ENCODE measurements around the gene GPRC5B.

The GPRC5B gene

GRCh38 chr16:19822533-19822932 is 62.1 kb downstream of the GPRC5B start:
- intact Hi-C loops (cut with micrococcal nuclease): no loop called here
- no peaks in the 10 kb centered on the region for H3K27me3 Mint-ChIP-seq
- no peaks in the 10 kb centered on the region for H3K4me1 Mint-ChIP-seq (ENCODE audit: low read depth)
- no peak overlapping the region for H3K27ac Mint-ChIP-seq
- H3K9me3 Mint-ChIP-seq: no peaks in the 10 kb centered on the region
- H3K4me3 Mint-ChIP-seq: no peak overlapping the region
- no peaks in the 10 kb centered on the region for H3K36me3 Mint-ChIP-seq (ENCODE audit: low read depth)

DNA sequence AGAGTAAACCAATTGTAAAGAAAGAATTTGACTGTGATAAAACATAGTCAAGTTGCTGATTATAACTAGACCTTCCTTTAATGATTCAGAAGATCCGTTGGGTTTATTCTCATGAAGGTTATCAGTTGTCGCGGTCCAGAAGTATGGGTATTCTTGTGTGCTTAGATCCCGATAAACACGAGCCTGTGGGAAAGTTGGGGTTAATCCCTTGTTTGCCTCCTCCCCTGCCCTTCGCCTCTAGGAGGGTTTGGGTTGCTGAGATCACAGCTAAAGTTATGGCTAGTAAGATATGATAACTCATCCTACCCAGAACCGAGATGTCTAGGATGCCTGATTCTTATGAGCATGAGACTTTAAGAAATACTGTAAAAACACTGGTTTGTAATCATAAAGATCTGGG is 66.8 kb downstream of the GPRC5B start:
- peaks cover 6% of the 10 kb centered on the region for H3K4me1 Mint-ChIP-seq (ENCODE audit: low read depth)
- H3K4me3 Mint-ChIP-seq: no peak overlapping the region
- no peak overlapping the region for H3K27ac Mint-ChIP-seq
- peaks cover 6% of the 10 kb centered on the region for H3K9me3 Mint-ChIP-seq
- H3K36me3 Mint-ChIP-seq (ENCODE audit: low read depth): no peaks in the 10 kb centered on the region
- H3K27me3 Mint-ChIP-seq: no peaks in the 10 kb centered on the region
- intact Hi-C loops (cut with micrococcal nuclease): no loop called here

DNA sequence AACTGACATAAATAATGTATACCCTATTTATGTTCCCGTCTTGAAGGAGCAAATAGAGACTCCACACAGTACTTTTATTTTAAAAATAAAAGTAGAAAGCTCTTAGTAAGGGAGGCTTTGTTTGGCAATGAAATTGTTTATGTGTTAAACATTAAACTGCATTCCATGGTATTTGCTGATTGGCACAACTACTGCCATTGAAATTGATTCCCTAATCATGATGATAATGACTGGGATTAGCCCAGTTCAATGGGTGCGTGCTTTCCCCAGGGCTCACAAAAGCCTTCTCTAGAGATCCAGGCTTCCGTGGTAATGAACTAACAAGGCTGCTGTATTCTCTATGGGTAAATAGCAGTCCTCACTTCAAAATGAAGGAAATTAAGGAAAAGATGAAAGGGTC is 67.5 kb downstream of the GPRC5B start:
- no peaks in the 10 kb centered on the region for H3K36me3 Mint-ChIP-seq (ENCODE audit: low read depth)
- H3K27me3 Mint-ChIP-seq: no peaks in the 10 kb centered on the region
- H3K27ac Mint-ChIP-seq: no peak overlapping the region
- H3K9me3 Mint-ChIP-seq: peaks cover 10% of the 10 kb centered on the region
- intact Hi-C loops (cut with micrococcal nuclease): no loop called here
- H3K4me1 Mint-ChIP-seq (ENCODE audit: low read depth): peaks cover 7% of the 10 kb centered on the region
- H3K4me3 Mint-ChIP-seq: no peak overlapping the region

DNA sequence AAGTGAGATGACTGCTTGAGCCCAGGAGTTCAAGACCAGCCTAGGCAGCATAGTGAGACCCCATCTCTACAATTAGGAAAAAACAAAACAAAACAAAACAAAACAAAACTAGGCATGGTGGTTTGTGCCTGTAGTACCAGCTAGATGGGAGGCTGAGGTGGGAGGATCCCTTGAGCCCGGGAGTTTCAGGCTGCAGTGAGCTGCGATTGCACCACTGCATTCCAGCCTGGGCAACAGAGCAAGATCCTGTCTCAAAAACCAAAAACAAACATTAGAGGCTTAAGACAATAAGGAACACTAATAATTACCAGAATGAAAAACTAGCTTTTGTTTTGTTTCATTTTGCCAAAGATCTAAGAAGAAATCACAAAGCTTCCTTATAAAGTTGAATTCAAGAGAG is 69.2 kb downstream of the GPRC5B start:
- H3K4me3 Mint-ChIP-seq: no peak overlapping the region
- no peaks in the 10 kb centered on the region for H3K27me3 Mint-ChIP-seq
- peaks cover 7% of the 10 kb centered on the region for H3K4me1 Mint-ChIP-seq (ENCODE audit: low read depth)
- intact Hi-C loops (cut with micrococcal nuclease): no loop called here
- no peaks in the 10 kb centered on the region for H3K36me3 Mint-ChIP-seq (ENCODE audit: low read depth)
- H3K9me3 Mint-ChIP-seq: peaks cover 10% of the 10 kb centered on the region
- H3K27ac Mint-ChIP-seq: no peak overlapping the region

DNA sequence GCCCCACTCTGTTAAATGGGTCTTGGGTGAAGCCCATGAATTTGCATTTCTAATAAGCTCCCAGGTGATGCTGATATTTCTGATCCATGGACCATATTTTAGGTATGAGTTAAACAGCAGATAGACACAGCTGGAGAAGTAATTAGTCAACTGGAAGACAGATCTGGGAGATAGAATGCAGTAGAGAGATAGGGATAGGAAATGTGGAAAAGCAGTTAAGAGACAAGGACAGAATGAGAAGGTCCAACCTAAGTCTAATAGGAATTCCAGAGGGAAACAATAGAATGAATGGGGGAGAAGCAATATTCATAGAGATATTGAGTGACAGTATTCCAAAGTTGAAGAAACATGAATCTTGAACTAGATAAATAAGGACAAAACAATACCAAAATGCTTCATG is 71.7 kb downstream of the GPRC5B start:
- Mint-ChIP-seq H3K9me3 (peaks cover 10% of the 10 kb centered on the region), H3K27ac (no peak overlapping the region), H3K4me3 (no peak overlapping the region), H3K27me3 (no peaks in the 10 kb centered on the region), H3K4me1 (ENCODE audit: low read depth) (peaks cover 25% of the 10 kb centered on the region), H3K36me3 (ENCODE audit: low read depth) (no peaks in the 10 kb centered on the region)
- intact Hi-C loops (cut with micrococcal nuclease): no loop called here

DNA sequence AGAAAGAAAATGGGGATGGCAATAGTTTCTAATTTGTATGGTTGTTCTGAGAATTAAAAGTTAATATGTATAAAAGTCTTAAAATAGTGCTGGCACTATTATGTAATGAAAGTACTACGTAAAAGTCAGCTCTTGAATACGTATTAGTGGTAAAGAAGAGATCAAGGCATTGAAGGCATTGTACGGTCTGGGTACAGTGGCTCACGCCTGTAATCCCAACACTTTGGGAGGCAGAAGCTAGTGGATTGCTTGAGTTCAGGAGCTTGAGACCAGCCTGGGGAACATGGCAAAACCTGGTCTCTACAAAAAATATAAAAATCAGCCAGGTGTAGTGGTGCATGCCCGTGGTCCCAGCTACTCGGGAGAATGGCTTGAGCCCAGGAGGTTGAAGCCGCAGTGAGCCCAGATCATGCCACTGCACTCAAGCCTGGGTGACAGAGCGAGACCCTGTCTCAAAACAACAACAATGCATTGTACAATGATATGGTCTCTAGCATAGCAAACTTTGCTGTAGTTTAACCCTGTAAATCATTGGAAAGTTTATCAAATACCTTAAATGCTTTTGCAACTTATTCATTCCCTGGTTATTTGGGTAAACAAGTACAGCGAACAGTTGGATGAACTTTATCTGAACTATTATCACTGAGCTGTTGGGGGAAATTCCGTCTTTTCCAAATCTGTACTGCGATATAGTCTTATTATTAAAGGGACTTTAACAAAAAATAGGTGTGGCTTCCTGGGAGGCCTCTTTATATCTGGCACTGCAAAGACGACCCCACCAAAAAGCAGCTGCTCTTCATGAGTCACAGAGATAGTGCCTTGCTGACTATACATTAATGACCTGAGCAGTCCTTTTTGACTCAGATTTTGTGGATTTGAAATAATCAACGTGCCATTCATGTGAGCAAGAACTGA is 73.6 kb downstream of the GPRC5B start:
- peaks cover 13% of the 10 kb centered on the region for H3K9me3 Mint-ChIP-seq
- H3K4me3 Mint-ChIP-seq: no peak overlapping the region
- no peaks in the 10 kb centered on the region for H3K36me3 Mint-ChIP-seq (ENCODE audit: low read depth)
- intact Hi-C loops (cut with micrococcal nuclease): no loop called here
- H3K27ac Mint-ChIP-seq: no peak overlapping the region
- peaks cover 27% of the 10 kb centered on the region for H3K4me1 Mint-ChIP-seq (ENCODE audit: low read depth)
- no peaks in the 10 kb centered on the region for H3K27me3 Mint-ChIP-seq

DNA sequence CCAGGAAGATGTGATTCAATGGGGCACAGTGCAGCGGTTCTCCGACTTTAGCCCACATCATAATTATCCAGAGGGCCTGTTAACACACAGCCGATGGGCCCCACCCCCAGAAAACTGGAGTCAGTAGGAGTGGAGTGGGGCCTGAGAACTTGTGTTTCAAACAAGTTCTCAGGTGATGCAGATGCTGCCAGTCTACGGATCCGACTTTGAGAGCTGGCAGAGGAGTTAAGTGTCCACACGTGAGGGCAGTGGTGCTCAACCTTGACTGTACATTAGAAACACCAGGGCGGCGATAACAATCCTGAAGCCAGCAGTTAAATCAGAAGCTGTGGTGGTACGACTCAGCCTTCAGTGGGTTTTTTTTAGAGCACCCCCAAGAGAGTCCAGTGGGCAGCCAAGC is 75.0 kb downstream of the GPRC5B start:
- Mint-ChIP-seq H3K36me3 (ENCODE audit: low read depth) (no peaks in the 10 kb centered on the region), H3K9me3 (peaks cover 25% of the 10 kb centered on the region), H3K27me3 (no peaks in the 10 kb centered on the region), H3K4me1 (ENCODE audit: low read depth) (peaks cover 33% of the 10 kb centered on the region), H3K4me3 (no peak overlapping the region), H3K27ac (peak overlapping the region; percentile 75)
- intact Hi-C loops (cut with micrococcal nuclease): no loop called here

DNA sequence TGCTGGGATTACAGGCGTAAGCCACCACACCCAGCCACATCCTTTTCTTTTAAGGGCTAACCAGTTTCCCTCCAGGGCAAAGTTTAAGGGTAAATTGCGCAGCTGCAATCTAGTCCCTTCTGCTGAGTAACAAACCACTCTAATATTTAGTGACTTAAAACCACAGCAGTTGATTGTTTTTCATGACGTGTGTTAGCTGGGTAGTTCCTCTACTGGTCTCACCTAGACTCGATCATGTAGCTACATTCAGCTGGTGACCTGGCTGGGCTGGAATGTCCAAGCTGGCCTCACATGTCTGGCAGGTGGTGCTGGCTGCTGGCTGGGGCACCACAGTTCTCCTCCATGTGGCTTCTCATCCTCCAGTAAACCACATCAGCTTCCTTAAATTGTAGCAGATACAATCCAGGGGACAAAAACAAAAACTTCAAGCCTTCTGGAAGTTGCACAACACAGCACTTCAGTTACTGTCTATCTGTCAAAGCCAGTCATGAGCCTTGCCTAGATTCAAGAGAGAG is 75.5 kb downstream of the GPRC5B start:
- H3K9me3 Mint-ChIP-seq: peaks cover 25% of the 10 kb centered on the region
- H3K4me1 Mint-ChIP-seq (ENCODE audit: low read depth): peaks cover 38% of the 10 kb centered on the region
- no peaks in the 10 kb centered on the region for H3K36me3 Mint-ChIP-seq (ENCODE audit: low read depth)
- peak overlapping the region; percentile 75 for H3K27ac Mint-ChIP-seq
- no peaks in the 10 kb centered on the region for H3K27me3 Mint-ChIP-seq
- intact Hi-C loops (cut with micrococcal nuclease): no loop called here
- no peak overlapping the region for H3K4me3 Mint-ChIP-seq

DNA sequence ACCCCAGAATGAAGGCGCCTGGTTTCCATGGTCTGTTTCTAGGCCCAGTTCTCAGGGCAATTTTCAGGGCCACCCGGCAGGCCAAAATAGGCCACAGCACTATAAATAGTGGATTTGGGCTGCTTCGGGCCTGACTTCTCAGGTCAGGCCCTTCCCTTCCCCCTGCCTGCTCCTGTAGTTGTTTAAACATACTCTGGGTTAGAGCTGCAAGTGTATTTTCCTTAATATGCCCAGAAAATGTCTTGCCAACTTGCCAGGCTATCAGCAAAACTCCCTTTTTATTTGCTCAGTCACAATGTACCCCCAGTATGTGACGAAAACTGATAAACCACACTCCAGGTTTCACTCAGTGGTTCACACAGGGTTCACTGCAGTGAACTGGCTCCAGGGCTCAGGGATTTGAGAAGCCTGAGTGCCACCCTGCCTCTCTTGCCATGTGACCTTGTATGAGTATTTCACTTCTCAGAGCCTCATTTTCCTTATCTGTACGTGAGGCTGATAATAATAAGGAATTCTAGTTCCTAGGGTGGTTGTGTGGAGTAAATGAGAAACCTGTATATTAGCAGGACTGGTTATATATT is 76.5 kb downstream of the GPRC5B start:
- H3K4me1 Mint-ChIP-seq (ENCODE audit: low read depth): peaks cover 35% of the 10 kb centered on the region
- H3K27ac Mint-ChIP-seq: no peak overlapping the region
- H3K36me3 Mint-ChIP-seq (ENCODE audit: low read depth): no peaks in the 10 kb centered on the region
- no peak overlapping the region for H3K4me3 Mint-ChIP-seq
- peaks cover 21% of the 10 kb centered on the region for H3K9me3 Mint-ChIP-seq
- no peaks in the 10 kb centered on the region for H3K27me3 Mint-ChIP-seq
- intact Hi-C loops (cut with micrococcal nuclease): no loop called here
